HG02763 (cell line): ENCODE measurements around the gene IZUMO1.
"Not testable (repeated sequence)": the region's sequence is repeated elsewhere in the genome, so short reads cannot be mapped to it uniquely, and the experiment has no call there.

Experiments
- ATAC-seq: cut with Tn5 transposase; IDR thresholded peaks from one replicate; pipeline ENCODE4 v1.9.1; 2021; ENCODE audit warnings: mild to moderate bottlenecking, moderate library complexity; ENCODE audit not compliant: unreplicated experiment

Gene IZUMO1

GRCh38 chr19:48746738-48747575 is at the start of gene IZUMO1:
IZUMO1 (minus strand) TSS chr19:48746909; CDS start chr19:48745859, 1,050 bp downstream.
- ATAC-seq: no peak

DNA sequence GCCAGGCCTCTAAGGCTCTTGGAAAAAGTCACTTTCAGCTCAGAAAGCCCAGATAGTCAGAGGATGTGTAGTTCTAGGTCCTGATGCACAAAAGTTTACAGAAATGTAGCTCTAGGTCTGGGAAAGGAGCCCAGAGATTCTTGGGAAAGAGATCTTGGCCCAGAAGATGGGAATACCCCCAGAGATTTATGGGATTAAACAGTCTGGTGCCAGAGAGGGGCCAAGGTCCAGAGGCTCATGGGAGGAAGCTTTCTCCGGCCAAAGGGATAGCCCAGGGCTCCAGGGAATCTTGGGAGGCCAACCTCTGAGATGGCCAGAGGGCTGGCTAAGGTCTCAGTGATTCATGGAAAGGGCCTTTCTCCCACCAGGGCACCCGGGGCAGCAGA is 49.0 kb upstream of the IZUMO1 start:
- ATAC-seq: no peak

DNA sequence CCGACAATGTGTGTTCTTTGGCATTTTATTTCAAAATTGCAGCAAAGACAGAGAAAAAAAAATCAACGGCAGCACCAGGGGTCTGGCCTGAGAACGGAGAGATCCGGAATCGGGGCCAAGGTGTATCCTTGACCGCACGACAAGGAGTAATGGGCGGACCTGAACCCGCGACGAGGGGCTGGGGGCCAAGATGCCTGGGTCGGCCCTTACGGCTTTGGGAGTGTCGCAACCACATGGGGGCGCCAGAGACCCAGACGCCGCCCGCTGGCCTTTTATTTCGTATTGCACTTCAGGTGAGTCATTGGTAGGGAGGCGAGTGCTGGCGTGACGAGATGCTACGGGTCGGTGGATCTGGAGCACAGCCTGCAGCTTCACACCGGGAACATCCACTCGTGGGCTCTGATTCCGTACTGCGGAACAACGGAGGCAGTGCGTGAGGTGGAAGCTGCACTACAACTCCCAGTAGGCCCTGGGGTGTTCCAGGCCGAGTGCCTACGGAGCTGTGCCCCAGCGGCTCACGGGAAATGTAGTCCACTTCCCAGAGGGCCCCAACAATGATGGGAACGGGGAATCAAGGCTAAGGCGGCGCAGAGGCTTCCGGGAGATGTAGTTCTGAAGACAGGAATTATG is 48.5 kb upstream of the IZUMO1 start:
- peak; percentile 85 for ATAC-seq

DNA sequence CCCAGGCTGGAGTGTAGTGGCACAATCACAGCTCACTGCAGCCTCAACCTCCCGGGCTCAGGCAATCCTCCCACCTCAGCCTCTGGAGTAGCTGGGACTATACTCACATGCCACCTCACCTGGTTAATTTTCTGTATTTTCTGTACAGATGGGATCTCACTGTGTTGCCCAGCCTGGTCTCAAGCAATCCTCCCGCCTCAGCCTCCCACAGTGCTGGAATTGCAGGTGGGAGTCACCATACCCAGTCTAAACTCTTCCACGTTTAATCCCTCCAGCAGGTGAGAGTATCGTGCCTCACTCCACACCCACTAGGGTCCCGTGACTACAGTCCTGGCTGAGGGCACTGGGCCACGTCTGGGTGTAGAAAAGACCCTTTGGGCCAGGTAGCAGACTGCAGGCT is 47.6 kb upstream of the IZUMO1 start:
- no peak for ATAC-seq

DNA sequence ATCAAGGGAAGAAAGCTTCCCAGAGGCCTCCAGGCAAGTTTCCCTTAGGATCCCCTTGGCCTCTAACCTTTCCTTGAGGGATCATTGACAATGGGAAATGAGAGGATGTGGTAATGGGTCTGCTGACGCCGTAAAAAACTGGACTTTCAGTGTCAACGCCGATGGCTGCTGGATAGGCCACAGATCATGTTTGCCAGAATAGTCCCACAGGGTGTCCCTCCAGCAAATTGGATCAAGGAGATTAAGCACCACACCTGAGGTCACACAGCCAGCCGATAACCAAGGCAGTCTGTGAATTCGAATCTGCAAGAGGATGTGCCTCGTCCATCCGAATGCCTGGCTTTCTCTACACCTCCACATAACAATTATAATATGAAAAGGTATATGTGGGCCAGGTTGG is 46.6 kb upstream of the IZUMO1 start:
- ATAC-seq: no peak

DNA sequence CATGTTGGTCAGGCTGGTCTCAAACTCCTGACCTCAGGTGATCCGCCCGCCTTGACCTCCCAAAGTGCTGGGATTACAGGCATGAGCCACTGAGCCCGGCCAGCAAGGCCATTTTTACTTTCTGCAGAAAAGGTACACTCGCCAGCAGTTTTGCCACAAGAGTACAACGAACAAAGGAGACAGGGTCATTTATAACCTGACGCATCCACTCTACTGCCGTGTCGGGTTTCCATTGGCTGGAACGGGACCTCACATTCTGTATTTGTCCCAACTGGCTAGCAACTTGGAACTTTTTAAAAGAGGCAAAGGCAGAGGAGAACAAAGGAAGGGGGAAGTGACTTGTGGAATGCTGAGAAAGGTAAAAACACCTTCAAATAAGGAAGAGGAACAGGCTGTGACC is 40.6 kb upstream of the IZUMO1 start:
- ATAC-seq: not testable (repeated sequence)

DNA sequence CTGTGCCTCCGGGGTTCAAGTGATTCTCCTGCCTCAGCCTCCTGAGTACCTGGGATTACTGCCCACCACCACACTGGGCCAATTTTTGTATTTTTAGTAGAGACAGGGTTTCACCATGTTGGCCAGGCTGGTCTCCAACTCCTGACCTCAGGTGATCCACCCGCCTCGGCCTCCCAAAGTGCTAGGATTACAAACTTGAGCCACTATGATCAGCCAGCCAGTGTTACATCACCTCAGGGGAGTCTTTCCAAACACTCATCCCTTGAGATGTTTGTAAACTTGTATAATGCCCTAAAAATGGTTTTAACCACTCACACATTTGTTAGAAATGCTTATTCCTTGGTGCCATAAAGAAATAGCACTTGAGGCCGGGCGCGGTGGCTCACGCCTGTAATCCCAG is 39.7 kb upstream of the IZUMO1 start:
- ATAC-seq: not testable (repeated sequence)

DNA sequence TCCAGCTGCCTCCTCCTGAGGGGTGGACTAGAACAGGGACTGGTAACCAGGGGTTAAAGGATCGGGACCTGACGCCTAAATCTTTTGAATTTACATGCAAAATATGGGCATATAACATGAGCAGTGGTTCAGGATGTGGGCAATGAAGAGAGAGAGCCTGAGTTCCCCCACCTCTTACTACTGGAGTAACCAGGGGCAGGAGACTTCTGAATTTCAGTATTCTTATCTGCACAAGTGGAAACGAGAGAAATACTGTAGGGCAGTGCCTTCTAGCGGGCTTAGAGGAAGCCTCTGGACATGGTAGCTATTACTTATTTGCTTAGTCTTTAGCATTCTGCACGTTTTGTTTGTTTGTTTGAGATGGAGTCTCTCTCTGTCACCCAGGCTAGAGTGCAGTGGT is 37.8 kb upstream of the IZUMO1 start:
- ATAC-seq: no peak

- no peak for ATAC-seq
Measured at GRCh38 chr19:48780631-48781391, 34.1 kb upstream of the IZUMO1 start.

DNA sequence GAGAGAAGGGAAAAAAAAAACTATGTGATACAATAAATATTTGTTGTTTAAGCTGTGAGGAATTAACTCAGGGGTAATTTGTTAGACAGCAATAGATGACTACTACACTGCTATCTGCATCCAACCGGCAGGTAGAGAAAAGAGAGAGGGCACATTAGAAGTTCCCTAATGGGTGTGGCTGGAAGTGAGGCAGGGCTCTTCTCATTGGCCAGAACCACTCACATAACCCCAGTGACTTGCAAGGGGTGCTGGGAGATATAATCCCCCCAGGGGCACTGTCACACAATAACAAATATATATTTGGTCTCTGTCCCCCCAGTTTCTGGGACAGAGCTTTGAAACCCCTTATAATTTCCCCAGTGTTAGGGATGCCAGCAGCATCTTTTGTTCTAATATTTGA is 32.9 kb upstream of the IZUMO1 start:
- no peak for ATAC-seq

DNA sequence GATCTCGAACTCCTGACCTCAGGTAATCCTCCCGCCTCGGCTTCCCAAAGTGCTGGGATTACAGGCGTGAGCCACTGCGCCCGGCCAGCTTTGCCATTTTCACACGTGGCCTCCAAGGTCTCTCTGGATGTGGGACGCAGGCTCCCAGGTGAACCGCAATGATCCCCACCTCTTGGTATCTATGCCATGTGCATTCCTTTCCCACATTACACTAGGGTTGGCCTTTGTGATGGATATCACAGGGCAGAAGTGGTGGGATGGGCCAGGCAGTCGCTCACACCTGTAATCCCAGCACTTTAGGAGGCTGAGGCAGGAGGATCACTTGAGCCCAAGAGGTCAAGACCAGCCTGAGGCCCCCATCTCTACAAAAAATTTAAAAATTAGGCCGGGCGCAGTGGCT is 31.0 kb upstream of the IZUMO1 start:
- ATAC-seq: no peak

DNA sequence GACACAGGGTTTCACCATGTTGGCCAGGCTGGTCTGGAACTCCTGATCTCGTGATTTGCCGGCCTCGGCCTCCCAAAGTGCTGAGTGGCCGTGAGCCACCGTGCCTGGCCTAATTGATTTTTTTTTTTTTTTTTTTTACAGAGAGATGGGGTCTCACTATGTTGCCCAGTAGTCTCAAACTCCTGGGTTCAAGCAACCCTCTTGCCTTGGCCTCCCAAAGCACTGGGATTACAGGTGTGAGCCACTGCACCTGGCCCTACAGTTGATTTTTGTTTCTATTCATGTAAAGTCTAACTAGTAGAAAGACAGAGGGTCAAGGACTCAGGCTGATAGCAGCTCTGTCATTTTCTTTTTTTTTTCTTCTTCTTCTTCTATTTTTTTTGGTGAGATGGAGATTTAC is 30.4 kb upstream of the IZUMO1 start:
- ATAC-seq: no peak

DNA sequence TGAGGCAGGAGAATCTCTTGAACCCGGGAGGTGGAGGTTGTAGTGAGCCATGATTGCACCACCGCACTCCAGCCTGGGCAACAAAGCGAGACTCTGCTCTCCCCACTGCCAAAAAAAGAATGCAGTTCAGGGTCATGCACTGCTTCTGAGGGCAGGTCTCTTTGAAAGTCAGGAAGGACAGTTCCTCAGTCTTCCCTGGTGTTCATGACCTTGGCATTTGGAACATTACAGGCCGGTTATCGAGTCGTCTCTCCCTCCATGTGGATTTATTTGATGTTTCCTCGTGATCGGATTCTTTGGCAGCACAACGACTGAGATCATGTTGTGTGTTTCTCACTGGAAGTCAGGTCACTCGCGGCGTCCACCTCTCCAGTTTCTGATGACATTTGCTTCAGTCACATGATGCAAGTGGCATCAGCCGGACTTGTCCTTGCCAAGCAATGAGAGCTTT is 25.8 kb upstream of the IZUMO1 start:
- no peak for ATAC-seq

GRCh38 chr19:48770734-48771472 is 24.2 kb upstream of the IZUMO1 start:
- ATAC-seq: no peak

GRCh38 chr19:48770266-48770665 is 23.6 kb upstream of the IZUMO1 start:
- ATAC-seq: no peak

- ATAC-seq: no peak
Measured at GRCh38 chr19:48768994-48769713, 22.4 kb upstream of the IZUMO1 start.

DNA sequence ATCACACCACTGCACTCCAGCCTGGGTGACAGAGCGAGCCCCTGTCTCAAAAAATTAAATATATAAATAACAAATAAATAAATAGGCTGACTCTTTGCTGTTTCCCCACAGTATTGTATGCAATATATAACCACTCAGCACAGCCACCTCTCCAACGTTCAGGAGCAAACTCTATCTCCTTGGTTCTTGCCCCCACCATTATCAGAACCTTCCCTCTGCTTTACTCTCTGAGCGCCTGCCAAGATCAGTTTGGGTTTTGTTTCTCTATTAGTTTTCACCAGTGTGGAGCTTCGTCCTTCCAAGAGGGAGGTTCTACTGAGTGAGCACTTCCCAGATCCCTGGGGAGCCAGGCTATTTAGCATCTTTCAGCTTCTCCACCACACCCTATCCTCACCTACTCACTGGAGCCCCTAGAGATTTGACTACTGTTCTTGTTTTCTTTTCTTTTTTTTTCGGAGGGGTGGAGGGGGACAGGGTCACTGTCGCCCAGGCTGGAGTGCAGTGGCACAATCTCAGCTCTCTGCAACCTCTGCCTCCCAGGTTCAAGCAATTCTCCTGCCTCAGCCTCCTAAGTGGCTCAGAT is 21.6 kb upstream of the IZUMO1 start:
- ATAC-seq: not testable (repeated sequence)

DNA sequence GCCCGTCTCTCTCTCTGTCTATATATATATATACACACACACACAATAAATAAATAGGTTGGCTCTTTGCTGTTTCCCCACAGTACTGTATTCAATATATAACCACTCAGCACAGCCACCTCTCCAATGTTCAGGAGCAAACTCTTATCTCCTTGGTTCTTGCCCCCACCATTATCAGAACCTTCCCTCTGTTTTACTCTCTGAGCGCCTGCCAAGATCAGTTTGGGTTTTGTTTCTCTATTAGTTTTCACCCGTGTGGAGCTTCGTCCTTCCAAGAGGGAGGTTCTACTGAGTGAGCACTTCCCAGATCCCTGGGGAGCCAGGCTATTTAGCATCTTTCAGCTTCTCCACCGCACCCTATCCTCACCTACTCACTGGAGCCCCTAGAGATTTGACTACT is 19.1 kb upstream of the IZUMO1 start:
- not testable (repeated sequence) for ATAC-seq

GRCh38 chr19:48760504-48761205 is 13.9 kb upstream of the IZUMO1 start:
- ATAC-seq: no peak
